ENCODE results near the gene S100A14. TPM values are rescaled to one million over a fixed set of nuclear protein-coding genes. Genes with fewer than 3 reads are reported as not detected.

Gene S100A14
- total RNA-seq, 1 experiment from 2014 or later: 0.63 TPM

DNA sequence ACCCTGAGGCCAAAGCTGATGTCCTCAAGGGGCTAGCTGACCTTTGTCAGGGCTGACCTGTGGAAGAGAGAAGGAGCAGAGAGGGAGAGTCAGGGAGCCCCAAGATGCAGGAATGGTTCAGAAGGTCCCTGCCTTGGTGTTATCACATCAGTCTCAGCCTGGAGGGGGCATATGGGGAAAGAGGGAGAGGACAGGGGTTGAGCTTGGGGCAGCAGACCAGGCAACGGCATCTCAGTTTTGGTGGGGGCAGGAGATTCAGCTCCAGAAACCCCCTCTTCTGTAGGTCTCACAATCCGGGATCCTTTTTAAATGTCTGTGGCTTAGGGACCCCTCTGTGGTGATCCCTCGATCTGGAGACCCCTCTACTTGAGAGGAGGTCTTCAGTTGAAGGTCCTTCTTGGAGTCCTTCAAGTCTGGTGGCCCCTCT, 10.4 kb upstream of the S100A14 start:
- H3K79me2 ChIP-seq (ENCODE audit: insufficient read depth, low read length): no peaks in the 10 kb centered on the region
- H3K4me1 ChIP-seq (ENCODE audit: insufficient read depth, low read length): 0 out of 2 replicates have a peak, but pooled peaks cover 4% of the 10 kb centered on the region
- no peaks in the 10 kb centered on the region for H3K9me3 ChIP-seq (ENCODE audit: control insufficient read depth, low read depth, low read length)
- H2BK12ac ChIP-seq (ENCODE audit: insufficient read length, low read depth, low read length): no peak overlapping the region
- no peak overlapping the region for H3K56ac ChIP-seq (ENCODE audit: insufficient read length, low read depth, low read length)
- WGBS (ENCODE audit: extremely low coverage, insufficient read length, low lambda C conversion rate): no CpG with 5 or more reads among the region's 3 CpGs
- H3K4ac ChIP-seq (ENCODE audit: low read depth, low read length): no peak overlapping the region
- H4K8ac ChIP-seq (replicated peaks; ENCODE audit: insufficient read length, low read depth, low read length): no peak overlapping the region
- H3K14ac ChIP-seq (ENCODE audit: insufficient read depth, low read length): no peak overlapping the region; the same call in 1 of the 2 replicates
- no peaks in the 10 kb centered on the region for H3K27me3 ChIP-seq (ENCODE audit: insufficient read depth, low read length)
- H3K27ac ChIP-seq (ENCODE audit: insufficient read length, low read depth, low read length): no peak overlapping the region
- H4K91ac ChIP-seq (ENCODE audit: insufficient read length, low read depth, low read length): no peak overlapping the region
- Mint-ChIP-seq H3K36me3 (ENCODE audit: insufficient read depth in 1 of 3, low read depth in 3 of 3) (peaks cover 11 to 21% (median 20%) of the 10 kb centered on the region in 3 experiments), H3K27ac (peak overlapping the region in 1 of 3 experiments; percentile 93; a peak in 2 of 7 replicates), H3K4me3 (peak overlapping the region; percentile 74 to 87), H3K4me1 (peaks cover 49 to 50% of the 10 kb centered on the region in 2 experiments), H3K9me3 (no peaks in the 10 kb centered on the region; a peak in 1 of 5 replicates), H3K27me3 (ENCODE audit: low read depth) (0 out of 2 replicates have a peak, but pooled peaks cover 2% of the 10 kb centered on the region)
- no peak overlapping the region for H2BK20ac ChIP-seq (ENCODE audit: low read depth, low read length, poor library complexity, severe bottlenecking)
- no peaks in the 10 kb centered on the region for H3K79me1 ChIP-seq (ENCODE audit: insufficient read depth, low read depth, low read length, poor library complexity, severe bottlenecking)
- no peak overlapping the region for H3T11ph ChIP-seq (ENCODE audit: low read length)
- H2BK120ac ChIP-seq (ENCODE audit: low read depth, low read length, poor library complexity, severe bottlenecking): no peak overlapping the region
- no peak overlapping the region for H2BK15ac ChIP-seq (ENCODE audit: low read depth, low read length)
- H3K4me2 ChIP-seq (ENCODE audit: insufficient read depth, insufficient read length, low read length): peak overlapping the region; percentile 87
- no peak overlapping the region for H2AFZ ChIP-seq (ENCODE audit: low read length)
- H2BK5ac ChIP-seq (ENCODE audit: insufficient read length, low read length): no peak overlapping the region
- no peak overlapping the region for H3K9ac ChIP-seq (ENCODE audit: extremely low read depth, insufficient read length, low read length)
- H3K23me2 ChIP-seq (ENCODE audit: insufficient read length, low read depth, low read length, poor library complexity, severe bottlenecking): peaks cover 7% of the 10 kb centered on the region
- no peak overlapping the region for H4K5ac ChIP-seq (ENCODE audit: insufficient read length, low read depth, low read length)
- DNase-seq: no peak
- no peak overlapping the region for H3K18ac ChIP-seq (ENCODE audit: insufficient read length, low read depth, low read length)
- H2AK5ac ChIP-seq (ENCODE audit: insufficient read length, low read length): no peak overlapping the region
- H3K23ac ChIP-seq (ENCODE audit: insufficient read length, low read depth, low read length): no peak overlapping the region
- TF ChIP-seq, protein P1, sequence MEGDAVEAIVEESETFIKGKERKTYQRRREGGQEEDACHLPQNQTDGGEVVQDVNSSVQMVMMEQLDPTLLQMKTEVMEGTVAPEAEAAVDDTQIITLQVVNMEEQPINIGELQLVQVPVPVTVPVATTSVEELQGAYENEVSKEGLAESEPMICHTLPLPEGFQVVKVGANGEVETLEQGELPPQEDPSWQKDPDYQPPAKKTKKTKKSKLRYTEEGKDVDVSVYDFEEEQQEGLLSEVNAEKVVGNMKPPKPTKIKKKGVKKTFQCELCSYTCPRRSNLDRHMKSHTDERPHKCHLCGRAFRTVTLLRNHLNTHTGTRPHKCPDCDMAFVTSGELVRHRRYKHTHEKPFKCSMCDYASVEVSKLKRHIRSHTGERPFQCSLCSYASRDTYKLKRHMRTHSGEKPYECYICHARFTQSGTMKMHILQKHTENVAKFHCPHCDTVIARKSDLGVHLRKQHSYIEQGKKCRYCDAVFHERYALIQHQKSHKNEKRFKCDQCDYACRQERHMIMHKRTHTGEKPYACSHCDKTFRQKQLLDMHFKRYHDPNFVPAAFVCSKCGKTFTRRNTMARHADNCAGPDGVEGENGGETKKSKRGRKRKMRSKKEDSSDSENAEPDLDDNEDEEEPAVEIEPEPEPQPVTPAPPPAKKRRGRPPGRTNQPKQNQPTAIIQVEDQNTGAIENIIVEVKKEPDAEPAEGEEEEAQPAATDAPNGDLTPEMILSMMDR (conservative IDR thresholded peaks at IDR 0.05): no peak
- no peaks in the 10 kb centered on the region for H4K20me1 ChIP-seq (ENCODE audit: control insufficient read depth, insufficient read depth, insufficient read length)
